Measurements from ENCODE around the gene FKBP5.
"Not testable (repeated sequence)": the region's sequence is repeated elsewhere in the genome, so short reads cannot be mapped to it uniquely, and the experiment has no call there.

- TF ChIP-seq CTCF (conservative IDR thresholded peaks at IDR 0.05; ENCODE audit: low read depth, low read length); POLR2A (IDR thresholded peaks at IDR 0.05; ENCODE audit: low read depth, low read length); CEBPB (IDR thresholded peaks at IDR 0.05; ENCODE audit: low read depth, low read length); USF2 (IDR thresholded peaks at IDR 0.05; ENCODE audit: low read depth, low read length); MAZ (IDR thresholded peaks at IDR 0.05; ENCODE audit: borderline replicate concordance, low read depth, low read length); RCOR1 (IDR thresholded peaks at IDR 0.05; ENCODE audit: insufficient replicate concordance, low read length); ELK1 (IDR thresholded peaks at IDR 0.05; ENCODE audit: borderline replicate concordance, low read depth, low read length); RAD21 (IDR thresholded peaks at IDR 0.05; ENCODE audit: low read length); SMC3 (IDR thresholded peaks at IDR 0.05; ENCODE audit: low read depth, low read length); BHLHE40 (IDR thresholded peaks at IDR 0.05; ENCODE audit: low read depth, low read length); FOS (IDR thresholded peaks at IDR 0.05; ENCODE audit: low read depth, low read length); RFX5 (IDR thresholded peaks at IDR 0.05; ENCODE audit: low read depth, low read length); CHD1 (IDR thresholded peaks at IDR 0.05; ENCODE audit: low read depth, low read length): not testable (repeated sequence)
Observed at GRCh38 chr6:35734319-35734718, 45.6 kb upstream of the FKBP5 start.
